Left colon (tissue), 2 donors: ENCODE measurements around the gene LGALS8. TPM values are rescaled to one million over a fixed set of nuclear protein-coding genes. Genes with fewer than 3 reads are reported as not detected.

Source experiments
- ATAC-seq: fragments of 200-7000 bp; cut with Tn5 transposase; one replicate; pipeline ENCODE4 v1.9.1; 2020; ENCODE audit warnings: mild to moderate bottlenecking, moderate library complexity
- DNase-seq, 2 donors: peaks; one replicate each; pipeline ENCODE4 v3.0.0-alpha.2; 2020
- intact Hi-C, 2 donors: fragments of 100-400 bp; cut with DNase I in 1 of 2; cut with micrococcal nuclease in 1 of 2; formaldehyde crosslinking; loops; one replicate each; pipeline versions ENCODE4 v1.11.2 to v1.14.0; 2022; cut with DNase I, micrococcal nuclease
- total RNA-seq, 2 donors: library from RNA; stranded (reverse); fragmentation: NEBNext Ultra II Directional; extraction: Animal tissue kit (Norgen Biotek cat#: 25700); gene quantifications; one replicate each; pipeline ENCODE4 v1.2.1, GENCODE V29; 2021
- donor health status: DM: no; HTN: no; CAD: no.
- donor health status: DM: yes; HTN: yes; CAD: no.

Gene LGALS8
- total RNA-seq, 2 donors from 2014 or later, result 39.2 to 42.0 TPM

DNA sequence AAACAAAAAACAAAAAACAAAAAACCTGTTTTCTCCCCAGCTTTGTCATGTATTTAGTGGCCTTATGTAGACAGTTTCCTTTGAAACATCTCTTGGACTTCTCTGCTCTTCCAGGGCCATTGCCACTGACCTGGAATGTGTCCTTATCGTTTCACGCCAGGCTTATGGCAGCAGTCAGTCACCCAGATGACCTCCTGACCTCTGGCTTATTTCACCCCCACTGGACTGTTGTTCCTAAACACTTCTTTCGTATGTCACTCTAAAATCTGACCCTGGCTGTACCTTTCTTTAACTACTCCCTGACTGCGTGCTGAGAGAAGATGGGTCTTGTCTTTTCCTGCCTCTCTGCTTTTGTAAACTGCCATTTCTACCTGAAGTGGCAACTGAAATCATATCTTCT lies 9.1 kb downstream of the LGALS8 start:
- no peak for DNase-seq
- ATAC-seq, result no peak
- intact Hi-C loops, result no loop called here

DNA sequence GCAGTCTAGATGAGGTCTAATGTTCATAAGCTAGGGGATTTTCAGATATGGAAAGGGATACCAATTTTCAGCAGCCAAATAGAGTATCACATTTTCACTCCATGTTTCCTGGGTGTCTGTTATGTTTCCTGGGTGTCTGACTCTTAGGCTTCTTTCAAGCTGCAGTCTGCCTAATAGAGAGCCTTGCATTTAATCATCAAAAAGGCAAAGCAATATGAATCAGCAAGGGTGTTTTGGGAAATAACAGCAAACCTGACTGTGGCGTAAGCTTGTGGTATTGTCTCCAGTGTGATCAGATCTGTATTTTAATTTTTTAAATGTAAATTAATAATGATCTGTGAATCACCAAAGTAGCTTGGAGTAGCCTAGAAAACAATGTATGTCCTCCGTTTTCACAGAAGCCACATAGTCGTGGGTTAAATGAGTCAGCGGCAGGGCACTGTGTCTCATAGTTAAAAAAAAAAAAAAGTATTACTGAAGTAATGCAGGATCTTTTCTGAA lies 10.4 kb downstream of the LGALS8 start:
- ATAC-seq (no peak), DNase-seq (no peak)
- intact Hi-C loops, result no loop called here

DNA sequence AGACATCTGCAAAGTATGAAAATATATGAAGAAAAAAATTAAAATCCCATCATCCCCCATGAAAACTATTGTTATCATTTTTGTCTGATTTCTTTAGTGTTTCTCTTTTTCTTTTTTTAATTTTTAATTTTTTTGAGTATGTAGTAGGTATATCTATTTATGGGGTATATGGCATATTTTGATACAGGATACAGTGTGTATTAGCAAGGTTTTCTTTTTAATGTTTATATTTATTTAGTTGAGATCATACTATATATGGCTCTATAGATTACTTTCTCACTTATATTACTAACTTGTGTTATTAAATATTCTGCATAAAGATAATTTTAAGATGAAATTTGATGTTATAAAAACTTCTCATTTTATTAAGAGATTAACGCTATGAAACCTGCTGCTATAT lies 11.4 kb downstream of the LGALS8 start:
- no peak for DNase-seq
- intact Hi-C loops, result no loop called here
- no peak for ATAC-seq

DNA sequence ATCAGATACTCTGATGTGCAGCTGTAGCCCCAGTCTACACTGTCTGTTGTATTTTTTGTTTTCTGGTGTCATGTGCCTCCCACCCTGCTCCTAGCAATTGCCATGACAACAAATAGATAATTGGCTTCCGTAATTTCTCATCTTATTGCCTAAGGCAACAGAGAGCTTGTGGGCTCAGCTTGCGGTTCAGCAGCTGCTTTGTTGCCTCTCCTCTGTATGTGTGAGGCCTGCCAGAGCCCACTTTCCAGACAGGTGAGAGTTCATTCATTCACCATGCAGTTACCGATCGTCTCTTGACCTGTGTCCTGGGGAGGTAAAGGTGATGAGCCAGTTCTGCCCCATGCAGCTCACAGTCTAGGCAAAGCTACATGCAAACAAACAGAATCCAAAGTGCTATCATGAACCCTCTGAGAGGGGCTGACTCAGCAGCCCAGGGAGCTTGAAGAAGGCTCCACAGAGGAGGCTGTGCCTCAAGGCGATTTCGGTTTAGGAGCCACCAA lies 11.9 kb downstream of the LGALS8 start:
- ATAC-seq, result no peak
- DNase-seq, result no peak
- intact Hi-C loops, result no loop called here

DNA sequence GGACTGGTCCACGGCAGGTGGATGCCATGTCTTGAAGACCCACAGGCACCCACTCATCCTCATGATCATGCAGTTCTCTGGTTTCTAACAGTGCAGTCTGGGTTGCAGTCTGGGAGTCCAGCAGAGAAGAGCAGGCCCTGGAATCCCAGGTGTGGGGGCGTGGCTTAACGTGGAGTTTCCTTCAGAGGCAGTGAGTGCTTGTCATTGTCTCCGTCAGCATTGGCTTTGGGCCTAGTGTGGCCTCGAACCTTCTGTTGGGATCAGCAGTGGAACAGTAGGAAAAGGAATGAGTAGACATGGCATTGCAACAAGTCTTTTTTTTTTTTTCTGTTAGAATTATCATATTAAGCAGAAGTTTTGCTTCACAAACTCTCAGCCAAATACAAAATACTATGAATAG lies 12.8 kb downstream of the LGALS8 start:
- intact Hi-C loops, result no loop called here
- ATAC-seq (no peak), DNase-seq (no peak)

- no peak for DNase-seq
- ATAC-seq, result peak; percentile 92
- intact Hi-C loops, result no loop called here
Observed at GRCh38 chr1:236540813-236541465, 17.2 kb downstream of the LGALS8 start.

- no peak for DNase-seq
- intact Hi-C loops, result no loop called here
Observed at GRCh38 chr1:236541710-236542109, 17.9 kb downstream of the LGALS8 start.

DNA sequence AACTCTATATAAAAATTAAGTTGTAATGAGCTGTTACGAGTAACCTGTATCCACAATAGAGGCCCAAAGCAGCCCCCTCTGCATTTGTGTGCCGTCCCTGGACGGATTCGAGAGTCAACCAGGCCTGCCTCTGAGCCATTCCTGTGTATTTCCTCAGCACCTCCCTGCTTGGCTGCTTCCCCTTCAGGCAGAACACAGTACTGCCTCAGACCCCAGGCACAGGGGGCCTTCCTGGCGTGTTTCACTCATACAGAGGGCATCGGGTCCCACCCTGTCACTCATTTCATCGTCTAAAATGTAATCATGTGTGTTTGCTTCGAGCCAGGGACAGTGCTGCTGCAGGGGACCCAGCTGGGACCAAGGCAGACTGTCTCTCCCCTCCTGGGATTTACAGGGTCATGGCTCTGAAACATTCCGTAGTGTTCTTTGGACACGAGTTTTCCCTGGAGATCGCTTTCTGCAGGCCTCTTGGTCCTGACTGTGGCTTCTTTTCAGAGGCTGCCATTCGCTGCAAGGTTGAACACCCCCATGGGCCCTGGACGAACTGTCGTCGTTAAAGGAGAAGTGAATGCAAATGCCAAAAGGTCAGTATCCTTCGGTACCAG lies 19.4 kb downstream of the LGALS8 start:
- ATAC-seq (no peak), DNase-seq (no peak)
- intact Hi-C loops, result no loop called here

More at GRCh38 chr1:236541710-236542109, 17.9 kb downstream of the LGALS8 start:
- ATAC-seq, result no peak

DNA sequence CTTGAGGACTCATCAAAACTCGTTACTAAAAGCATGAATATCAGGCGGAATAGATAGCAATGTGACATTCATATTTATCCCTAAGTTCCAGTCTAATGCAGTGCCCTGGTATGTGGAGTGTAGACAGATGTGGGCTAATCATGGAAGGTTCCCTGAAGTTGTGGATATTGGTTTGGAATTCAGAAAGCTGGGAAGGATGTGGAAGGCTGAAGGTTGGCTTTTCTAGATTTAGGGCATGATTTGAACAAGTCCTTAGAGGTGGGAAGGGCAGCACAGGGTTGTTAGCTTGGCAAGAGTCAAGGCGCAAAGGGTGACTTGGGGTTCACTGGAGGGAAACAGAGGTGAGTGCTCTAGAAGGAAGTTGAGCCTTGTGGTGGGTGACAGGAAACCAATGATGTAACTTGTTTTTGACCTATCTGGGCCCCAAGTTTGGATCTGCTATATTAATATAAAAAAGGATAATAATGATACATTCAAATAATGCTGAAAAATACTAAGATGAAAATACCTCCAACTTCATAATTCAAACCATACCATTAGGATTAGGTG lies 21.9 kb downstream of the LGALS8 start:
- no peak for ATAC-seq

GRCh38 chr1:236548452-236548851 lies 24.7 kb downstream of the LGALS8 start:
- ATAC-seq, result no peak
- DNase-seq, result no peak
- intact Hi-C loops, result no loop called here

More for the DNA sequence above, 21.9 kb downstream of the LGALS8 start:
- intact Hi-C loops, result no loop called here
- DNase-seq, result no peak

GRCh38 chr1:236550961-236551851 lies 27.4 kb downstream of the LGALS8 start:
- intact Hi-C loops, result no loop called here
- DNase-seq (no peak), ATAC-seq (no peak)

DNA sequence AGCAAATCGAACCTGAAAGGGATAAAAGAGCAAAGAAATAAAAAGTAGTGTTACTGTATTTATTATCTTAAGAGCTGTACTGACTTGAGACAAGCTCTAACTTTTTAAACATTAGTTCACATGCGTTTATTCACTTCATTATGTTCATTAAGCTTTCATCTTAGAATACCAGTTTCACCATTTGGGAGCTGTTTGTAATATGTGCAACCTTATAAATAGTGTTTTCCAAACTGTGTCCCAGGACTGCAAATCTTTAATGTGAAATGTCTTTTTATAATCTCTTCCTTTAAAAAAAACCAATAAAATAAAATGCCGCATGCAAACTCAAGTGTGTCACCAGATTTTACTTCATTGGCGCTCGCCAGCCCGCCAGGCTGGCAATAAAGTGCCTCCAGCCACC lies 28.3 kb downstream of the LGALS8 start:
- ATAC-seq (no peak), DNase-seq (no peak)
- intact Hi-C loops, result no loop called here

GRCh38 chr1:236552901-236553300 lies 29.1 kb downstream of the LGALS8 start:
- DNase-seq, result no peak
- intact Hi-C loops, result no loop called here
- ATAC-seq, result no peak

DNA sequence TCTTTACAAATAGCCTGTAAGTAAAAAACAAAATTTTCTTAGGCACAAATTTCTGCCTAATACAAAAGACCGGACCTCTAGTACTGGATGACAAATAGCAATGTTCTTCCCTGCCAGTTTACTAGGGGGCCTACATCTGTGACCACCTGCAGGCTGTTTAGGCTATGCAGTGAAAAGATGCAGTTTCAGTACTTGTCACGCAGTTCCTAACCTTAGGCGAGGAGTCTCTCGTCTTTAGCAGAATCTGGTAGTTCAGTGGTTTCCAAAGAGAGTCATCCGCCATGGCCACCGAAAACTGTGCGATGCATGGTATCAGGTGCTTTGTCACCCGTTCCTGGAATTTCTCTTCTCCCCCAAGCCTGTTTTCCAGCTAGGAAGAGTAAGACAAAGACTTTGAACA lies 29.6 kb downstream of the LGALS8 start:
- DNase-seq (no peak), ATAC-seq (no peak)
- intact Hi-C loops, result no loop called here

DNA sequence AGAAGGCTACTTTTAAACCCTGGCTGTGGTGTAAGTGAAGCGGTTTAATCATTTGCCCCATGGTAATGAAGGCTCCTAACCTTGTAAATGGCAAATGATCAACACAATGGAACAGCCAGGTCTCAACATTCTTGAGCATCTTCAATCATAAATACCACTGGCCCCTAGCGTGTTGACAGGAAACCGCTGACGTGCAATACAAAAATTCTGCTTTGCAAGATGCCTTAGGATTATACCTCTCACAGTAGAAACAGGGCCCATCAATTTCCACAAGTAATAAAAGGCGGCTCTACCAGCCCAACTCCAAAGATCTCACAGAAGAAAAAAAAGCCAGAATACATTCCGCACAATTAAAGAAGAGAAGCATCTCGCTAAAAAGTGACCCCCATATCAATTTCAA lies 32.8 kb downstream of the LGALS8 start:
- DNase-seq, result no peak
- no peak for ATAC-seq
- intact Hi-C loops, result no loop called here

DNA sequence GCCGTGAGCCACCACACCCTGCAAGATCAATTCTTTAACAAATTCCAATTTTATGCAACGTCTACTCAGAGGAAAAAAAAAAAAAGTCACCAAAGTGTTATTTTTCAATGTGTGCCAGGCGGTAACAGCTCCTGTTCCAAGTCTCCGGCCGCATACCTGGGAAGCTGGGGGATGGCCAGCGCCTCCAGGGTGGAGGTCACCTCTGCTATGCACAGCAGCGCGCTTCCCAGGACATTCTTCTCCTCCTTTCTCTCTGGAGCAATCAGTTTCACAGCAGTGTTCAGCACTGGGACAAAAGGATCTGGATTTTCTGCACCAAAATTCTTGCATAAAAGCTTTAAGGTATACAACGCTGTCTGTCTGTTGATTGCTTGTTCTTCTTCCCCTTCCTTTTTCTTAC lies 34.3 kb downstream of the LGALS8 start:
- intact Hi-C loops, result no loop called here
- ATAC-seq (no peak), DNase-seq (no peak)

- no peak for DNase-seq
- ATAC-seq, result no peak
- intact Hi-C loops, result no loop called here
Observed at GRCh38 chr1:236558846-236559245, 35.1 kb downstream of the LGALS8 start.

DNA sequence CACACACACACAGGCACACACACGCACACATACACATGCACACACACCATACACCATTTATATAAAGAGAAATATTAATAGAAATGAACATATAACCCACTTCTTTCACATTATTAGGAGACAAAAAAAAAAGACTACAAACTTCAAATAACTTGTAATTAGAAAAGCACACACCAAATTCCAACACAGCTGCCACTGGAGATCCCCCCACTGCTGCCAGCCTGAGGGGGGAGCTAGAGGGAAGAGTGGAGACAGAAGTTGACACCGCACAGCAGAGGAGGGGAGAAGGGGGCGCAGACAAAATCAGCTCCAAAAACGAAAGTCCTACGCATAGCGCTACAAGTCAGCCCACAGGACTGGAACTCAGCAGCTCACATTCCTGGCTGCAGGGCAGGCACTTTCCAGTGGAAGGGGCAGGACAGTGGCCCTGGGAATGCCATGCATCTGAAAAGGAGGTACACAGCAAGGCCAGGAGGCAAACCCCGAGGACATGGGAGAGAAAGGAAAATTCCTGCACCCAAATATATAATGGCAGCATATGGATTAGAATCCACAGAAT lies 36.5 kb downstream of the LGALS8 start:
- no peak for DNase-seq
- intact Hi-C loops, result no loop called here
- no peak for ATAC-seq

GRCh38 chr1:236561976-236562375 lies 38.2 kb downstream of the LGALS8 start:
- DNase-seq, result no peak
- no peak for ATAC-seq
- intact Hi-C loops, result no loop called here
